ENCODE data around the gene DUSP5.

DNA sequence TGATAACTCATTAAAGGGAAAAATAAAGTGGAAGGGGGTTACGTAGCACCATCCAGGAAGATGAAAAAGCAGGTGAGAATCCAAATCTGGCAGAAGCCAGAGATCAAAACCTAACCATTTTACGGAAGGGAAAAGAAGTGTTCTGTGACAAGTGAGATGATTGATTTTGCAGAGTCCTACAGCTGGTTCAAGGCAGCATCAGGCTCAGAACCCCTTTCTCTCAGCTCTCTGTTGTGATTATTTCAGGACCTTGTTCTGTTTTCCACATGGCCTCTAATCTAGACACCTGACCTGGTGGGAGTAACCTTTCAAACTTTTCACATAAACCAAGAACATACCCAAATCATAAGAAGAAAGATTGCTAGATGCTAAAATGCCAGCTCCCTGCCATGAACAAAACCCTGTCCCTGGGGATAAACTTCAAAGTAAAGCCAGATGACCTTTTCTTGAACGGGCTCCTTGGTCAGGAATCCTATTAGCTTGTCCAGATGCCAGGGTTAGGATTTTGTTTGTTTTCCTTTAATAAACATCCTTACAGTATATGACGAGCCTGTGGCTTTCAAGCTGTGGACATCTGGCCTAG is 5.9 kb downstream of the DUSP5 start:
- TF ChIP-seq CTCF (tag by site-specific recombination; IDR thresholded peaks at IDR 0.05), result no peak
- TF ChIP-seq ZBTB17 (tag by site-specific recombination; IDR thresholded peaks at IDR 0.05), result no peak
- no peak for TF ChIP-seq INSM2 (tag by site-specific recombination; IDR thresholded peaks at IDR 0.05)
- no peak for TF ChIP-seq YY2 (tag by site-specific recombination; IDR thresholded peaks at IDR 0.05)
- no peak for TF ChIP-seq REPIN1 (tag by site-specific recombination; IDR thresholded peaks at IDR 0.05; ENCODE audit: low read depth)
- no peak for TF ChIP-seq ZNF544 (tag by site-specific recombination; IDR thresholded peaks at IDR 0.05)
- no peak for TF ChIP-seq ZFHX2 (tag by site-specific recombination; conservative IDR thresholded peaks at IDR 0.05)
- TF ChIP-seq ZNF664 (tag by site-specific recombination; IDR thresholded peaks at IDR 0.05), result no peak
- TF ChIP-seq ZNF530 (tag by site-specific recombination; IDR thresholded peaks at IDR 0.05; ENCODE audit: low read depth), result no peak
- TF ChIP-seq ZNF510 (tag by site-specific recombination; IDR thresholded peaks at IDR 0.05; ENCODE audit: insufficient replicate concordance), result no peak
- TF ChIP-seq ZFP41 (tag by site-specific recombination; IDR thresholded peaks at IDR 0.05; ENCODE audit: borderline replicate concordance), result no peak
- no peak for TF ChIP-seq ZNF211 (tag by site-specific recombination; IDR thresholded peaks at IDR 0.05; ENCODE audit: low read depth)
- TF ChIP-seq ZNF239 (tag by site-specific recombination; IDR thresholded peaks at IDR 0.05), result no peak
